Measurements from ENCODE around the gene CCDC43. TPM values are rescaled to one million over a fixed set of nuclear protein-coding genes. Genes with fewer than 3 reads are reported as not detected.

The CCDC43 gene, protein sequence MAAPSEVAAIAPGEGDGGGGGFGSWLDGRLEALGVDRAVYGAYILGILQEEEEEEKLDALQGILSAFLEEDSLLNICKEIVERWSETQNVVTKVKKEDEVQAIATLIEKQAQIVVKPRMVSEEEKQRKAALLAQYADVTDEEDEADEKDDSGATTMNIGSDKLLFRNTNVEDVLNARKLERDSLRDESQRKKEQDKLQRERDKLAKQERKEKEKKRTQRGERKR
- total RNA-seq: 23.0 and 23.8 TPM in 2 replicates

DNA sequence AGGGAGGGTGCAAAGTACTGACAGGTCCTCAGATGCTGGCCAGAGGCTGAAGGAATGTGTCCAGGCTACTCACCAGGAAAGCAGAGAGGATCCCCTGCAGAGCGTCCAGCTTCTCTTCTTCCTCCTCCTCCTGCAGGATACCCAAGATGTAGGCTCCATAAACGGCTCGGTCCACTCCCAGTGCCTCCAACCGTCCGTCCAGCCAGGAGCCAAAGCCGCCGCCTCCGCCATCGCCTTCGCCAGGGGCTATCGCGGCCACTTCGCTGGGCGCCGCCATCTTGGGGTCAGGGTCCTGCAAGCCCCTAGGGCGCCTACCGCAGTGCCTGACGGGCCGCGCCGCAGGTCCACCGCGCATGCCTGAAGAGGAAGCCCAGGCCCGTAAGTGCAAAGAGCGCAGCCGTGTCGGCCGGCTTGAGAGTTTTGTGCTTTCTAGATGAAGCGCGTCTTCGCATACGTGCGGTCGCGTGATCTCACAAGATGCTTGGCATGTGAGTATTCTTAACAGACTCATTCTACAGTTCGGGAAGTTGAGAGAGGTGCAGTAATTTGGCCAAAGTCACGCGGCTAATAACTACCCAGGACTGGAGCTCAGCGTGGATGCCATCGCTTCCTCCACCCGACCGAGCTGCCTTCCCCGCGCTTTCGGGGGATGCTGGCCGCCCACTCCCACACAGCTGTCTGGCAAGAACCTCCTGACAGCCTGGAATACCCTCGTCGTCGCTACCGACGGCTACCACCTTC, at the start of gene CCDC43:
Gene CCDC43, minus strand, starts transcription at position 300 of the 741 bp plus-strand sequence. Its CDS starts 23 bp downstream, at position 277.

DNA sequence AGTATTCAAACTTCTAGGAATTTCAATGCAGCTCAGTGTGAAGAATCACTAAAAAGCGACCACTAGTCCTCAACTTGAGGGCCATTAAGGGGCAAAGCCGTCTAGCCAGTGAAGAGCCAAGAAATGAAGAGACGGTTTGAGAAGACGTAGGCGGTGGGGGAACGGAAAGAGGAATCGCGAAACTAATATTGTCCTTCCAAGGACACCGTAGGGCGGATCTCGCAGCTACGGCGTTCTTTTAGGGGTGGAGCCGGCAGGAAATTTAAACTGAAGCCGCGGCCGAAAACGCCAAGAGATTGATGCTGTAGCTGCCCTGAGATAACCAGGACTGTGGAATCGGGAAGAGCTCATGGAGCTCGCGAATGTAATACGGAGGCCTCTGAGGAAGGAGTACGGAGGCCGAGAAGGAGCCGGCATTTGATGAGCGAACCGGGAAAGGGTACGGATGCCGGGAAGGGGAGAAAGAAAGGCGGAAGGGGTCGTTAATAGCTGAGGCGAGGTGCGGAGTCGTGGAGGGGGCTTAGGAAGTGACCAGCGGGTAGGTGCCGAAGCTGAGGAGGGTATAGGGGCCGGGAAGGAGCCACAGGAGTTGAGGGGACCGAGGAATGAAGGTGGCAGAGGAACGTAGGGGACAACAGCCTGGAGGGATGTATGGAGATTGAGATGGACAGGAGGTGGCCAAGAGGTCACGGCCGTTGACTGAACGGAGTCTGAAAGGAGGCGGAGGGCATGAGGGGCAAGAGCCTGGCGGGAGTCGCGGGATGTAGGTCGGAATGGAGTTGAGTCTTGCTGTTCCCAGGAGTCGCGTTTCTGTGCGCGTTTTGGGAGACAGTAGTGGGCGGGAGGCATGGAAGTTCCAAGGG, 19.1 kb upstream of the CCDC43 start, which contains the start of gene DBF4B:
Gene DBF4B, plus strand, starts transcription at position 265 of the 863 bp plus-strand sequence. Its CDS starts 156 bp downstream, at position 421.

DNA sequence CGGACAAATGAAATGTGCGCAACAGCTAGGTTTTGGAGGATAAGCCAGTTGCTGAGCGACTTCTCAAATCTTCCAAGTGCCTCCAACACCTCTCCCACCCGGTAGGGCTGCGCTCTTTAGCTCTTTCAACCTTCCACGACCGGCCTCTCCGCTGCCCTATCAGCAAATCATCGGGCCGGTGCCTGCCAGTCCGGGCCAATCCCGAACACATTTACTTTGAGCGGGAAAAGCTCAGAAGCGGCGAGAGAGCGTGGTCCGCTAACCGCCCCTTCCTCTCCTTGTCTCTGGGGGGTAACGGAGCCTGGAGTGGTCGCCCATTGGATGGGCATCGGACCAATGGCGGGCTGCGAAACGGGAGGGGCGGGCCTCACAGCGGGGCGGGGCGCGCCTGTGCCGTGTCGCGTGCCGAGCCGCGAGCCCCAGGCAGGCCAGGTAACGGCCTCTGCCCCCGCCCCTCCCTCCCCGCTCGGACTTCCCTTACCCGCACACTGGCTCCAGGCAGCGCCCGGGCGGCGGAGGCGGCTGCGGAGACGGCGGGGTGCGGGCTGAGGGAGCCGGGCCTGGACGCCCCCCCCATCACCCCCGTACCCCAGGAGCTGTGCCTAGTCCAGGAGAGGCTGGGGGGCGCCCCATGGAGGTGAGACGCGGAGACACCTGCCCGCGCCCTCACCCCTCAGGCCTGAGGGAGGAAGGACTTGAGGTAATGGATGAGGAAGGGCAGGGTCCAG, 33.4 kb downstream of the CCDC43 start, which contains the start of gene MEIOC:
Gene MEIOC, plus strand, starts transcription at position 486 of the 728 bp plus-strand sequence. Its CDS starts 146 bp downstream, at position 632.

Small RNAs within 50 kb of the gene (small RNA-seq; reads per million reads assigned to genes)
- gene RN7SL819P (not detected), gene SMCO4P1 (not detected)

Other genes with a start within 250 kb of the CCDC43 start
- 38.7 and 48.2 TPM in 2 replicates for gene GPATCH8, start 186.4 kb downstream of the CCDC43 start, total RNA-seq
- gene FZD2, start 132.3 kb downstream of the CCDC43 start, total RNA-seq: 70.3 and 78.9 TPM in 2 replicates
- gene MEIOC, start 33.3 kb downstream of the CCDC43 start, total RNA-seq: under 0.01 and 0.16 TPM in 2 replicates
- gene DBF4B, start 18.9 kb upstream of the CCDC43 start, total RNA-seq: 2.1 and 2.7 TPM in 2 replicates
- 0.61 and 1.3 TPM in 2 replicates for gene ADAM11, start 69.2 kb upstream of the CCDC43 start, total RNA-seq
- gene GJC1, start 140.5 kb upstream of the CCDC43 start, total RNA-seq: 33.4 and 53.7 TPM in 2 replicates
- gene HIGD1B, start 158.1 kb upstream of the CCDC43 start, total RNA-seq: not detected in 2 replicates
- 92.7 and 107 TPM in 2 replicates for gene EFTUD2, start 209.7 kb upstream of the CCDC43 start, total RNA-seq
- 1.2 and 2.1 TPM in 2 replicates for gene GFAP, start 225.7 kb upstream of the CCDC43 start, total RNA-seq